ENCODE data around the gene SLC4A4.

Gene SLC4A4

DNA sequence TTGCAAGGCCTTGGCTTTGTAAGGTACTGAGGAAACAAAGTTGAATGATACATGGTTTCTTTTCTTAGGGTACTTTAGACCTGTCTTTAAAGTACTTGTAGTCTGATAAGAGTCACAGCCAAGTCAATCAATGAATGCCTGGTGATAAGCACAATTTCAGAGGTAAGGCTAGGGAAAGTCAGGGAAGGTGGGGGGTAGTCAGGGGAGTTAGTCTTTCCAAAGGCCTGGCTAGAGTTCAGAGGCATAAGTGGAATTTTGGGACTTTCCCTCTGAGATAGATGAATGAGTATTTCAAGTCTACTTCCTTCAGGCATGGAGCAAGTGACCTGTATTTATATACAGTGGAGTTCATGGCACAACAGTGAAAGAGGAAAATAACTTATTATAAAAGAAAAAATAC is 78.3 kb downstream of the SLC4A4 start:
- DNase-seq: no peak

- DNase-seq: no peak
Measured at GRCh38 chr4:71426381-71427042, 87.7 kb downstream of the SLC4A4 start.

GRCh38 chr4:71429106-71429505 is 90.3 kb downstream of the SLC4A4 start:
- DNase-seq: no peak

- no peak for DNase-seq
Measured at GRCh38 chr4:71429962-71430361, 91.1 kb downstream of the SLC4A4 start.

DNA sequence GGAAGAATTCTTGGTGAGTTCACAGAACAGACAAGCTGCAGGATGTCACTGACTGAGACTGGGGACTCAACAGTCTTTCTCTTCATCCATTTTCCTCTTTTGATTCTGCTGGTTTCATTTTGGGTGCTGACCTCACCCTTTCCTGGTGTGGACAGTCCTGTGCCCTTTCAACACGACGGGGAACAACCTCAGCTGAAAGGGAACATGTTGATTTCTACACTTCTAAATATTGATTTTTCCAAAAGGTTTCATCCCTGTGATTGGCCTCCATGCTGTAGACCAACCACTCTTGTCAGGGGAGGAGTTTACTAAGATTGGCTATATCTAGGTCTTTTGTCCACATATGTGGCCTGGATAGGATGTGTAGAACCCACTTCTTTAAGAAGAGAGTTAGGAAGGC is 91.8 kb downstream of the SLC4A4 start:
- DNase-seq: no peak

- no peak for DNase-seq
Measured at GRCh38 chr4:71440612-71441011, 101.8 kb downstream of the SLC4A4 start.

DNA sequence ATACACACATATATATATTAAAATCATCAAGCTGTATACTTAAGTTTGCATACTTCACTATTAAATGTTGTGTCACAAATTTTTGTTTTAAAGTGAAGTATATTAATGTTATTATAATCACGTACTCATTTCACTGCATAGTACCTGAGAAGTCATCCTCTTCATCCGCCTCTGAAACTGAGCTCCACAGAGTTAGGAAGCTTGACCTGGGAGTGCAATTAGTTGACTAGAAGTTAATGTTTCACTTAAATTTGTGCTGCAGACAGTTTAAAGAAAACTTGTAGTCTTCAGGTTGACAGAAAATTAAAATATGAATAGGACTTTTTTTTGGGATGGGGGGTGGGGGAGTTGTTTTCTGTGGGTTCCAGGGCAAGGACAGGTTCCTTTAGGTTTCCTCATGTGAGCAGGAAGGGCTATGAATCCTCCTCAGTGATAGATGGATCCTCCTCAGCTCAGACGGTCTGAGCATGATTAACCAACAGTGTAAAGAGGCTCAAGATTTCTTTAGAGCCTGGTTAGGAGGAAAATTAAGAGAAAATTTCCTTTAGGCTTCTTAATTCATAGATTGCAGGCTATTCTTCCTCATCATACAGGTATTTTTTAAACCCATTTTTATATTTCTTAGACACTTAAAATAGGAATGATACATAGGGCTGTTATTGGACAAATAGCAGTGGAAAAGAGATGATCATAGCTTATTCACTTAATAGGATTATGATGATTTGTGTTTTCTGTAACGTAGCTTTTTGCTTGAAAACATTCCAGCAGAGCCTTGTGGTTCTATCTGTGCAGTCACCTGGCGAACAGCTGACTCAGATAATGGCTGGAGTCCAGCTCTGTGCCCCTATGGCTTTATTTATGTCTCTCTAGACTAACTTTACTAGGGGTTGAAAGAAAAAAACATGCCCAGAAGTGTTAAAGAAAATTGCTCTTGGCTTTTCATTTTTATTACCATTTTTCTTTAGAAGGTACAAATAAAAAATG is 102.7 kb downstream of the SLC4A4 start:
- DNase-seq: no peak

GRCh38 chr4:71442336-71442735 is 103.5 kb downstream of the SLC4A4 start:
- DNase-seq: no peak

DNA sequence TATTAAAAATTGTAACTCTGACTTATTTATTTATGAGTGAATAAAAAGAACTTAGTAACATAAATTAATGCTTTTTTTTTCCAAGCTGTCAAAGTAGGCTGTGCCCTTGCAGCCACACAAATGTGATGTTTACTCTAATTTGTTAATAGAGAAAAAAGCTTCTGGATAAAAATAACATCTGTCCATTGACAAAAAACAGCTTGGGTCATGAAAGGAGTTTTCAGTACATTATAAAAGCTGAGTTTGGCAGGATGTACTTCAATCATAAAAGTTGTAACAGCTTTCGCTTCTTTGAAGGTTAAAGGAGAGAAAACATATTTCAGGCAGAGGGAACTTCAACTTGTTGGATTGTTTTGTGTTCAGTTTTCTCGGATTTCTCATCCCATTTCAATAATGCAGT is 105.6 kb downstream of the SLC4A4 start:
- DNase-seq: no peak

- DNase-seq: no peak
Measured at GRCh38 chr4:71445811-71446210, 107.0 kb downstream of the SLC4A4 start.

- DNase-seq: no peak
Measured at GRCh38 chr4:71446479-71447081, 107.8 kb downstream of the SLC4A4 start.

DNA sequence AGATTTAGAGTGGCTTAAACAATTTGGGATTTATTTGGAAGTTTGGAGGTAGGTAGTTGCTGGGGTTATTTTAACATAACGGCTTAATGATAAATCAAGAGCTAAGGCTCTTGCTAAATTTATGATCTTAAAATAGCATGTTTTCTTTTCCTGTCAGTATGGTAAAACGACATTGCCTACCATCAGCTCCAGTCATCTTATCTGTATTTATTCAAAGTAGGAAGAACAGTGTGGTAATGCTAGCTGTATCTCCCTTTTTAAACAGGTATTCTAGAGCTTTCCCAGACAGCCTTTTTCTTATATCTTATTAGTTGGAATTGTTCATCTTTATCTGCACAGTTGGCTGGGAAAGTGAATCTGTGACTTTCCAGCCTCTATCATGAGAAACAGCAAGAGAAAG is 110.2 kb downstream of the SLC4A4 start:
- no peak for DNase-seq

DNA sequence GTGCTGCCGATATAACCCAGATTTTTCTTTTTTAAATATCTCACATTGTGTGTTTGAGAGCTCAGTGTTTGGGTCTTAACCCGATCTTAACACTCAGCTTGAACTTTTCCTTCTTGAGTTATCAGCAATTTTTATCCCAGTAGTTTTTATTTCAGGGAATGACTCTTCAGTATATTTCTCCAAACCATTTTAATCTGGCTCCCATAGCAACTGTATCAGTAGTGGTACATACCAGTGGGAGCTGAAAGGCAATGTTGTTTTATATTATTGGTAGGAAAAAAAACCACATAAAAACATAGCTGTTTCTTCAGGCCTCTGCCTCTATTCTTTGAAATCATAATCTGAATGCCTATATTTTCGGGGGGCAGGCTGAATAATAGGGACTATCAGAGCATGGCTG is 111.1 kb downstream of the SLC4A4 start:
- DNase-seq: no peak

- DNase-seq: no peak
Measured at GRCh38 chr4:71453531-71453930, 114.7 kb downstream of the SLC4A4 start.

- no peak for DNase-seq
Measured at GRCh38 chr4:71456841-71457240, 118.0 kb downstream of the SLC4A4 start.

GRCh38 chr4:71460371-71460770 is 121.6 kb downstream of the SLC4A4 start:
- DNase-seq: no peak

DNA sequence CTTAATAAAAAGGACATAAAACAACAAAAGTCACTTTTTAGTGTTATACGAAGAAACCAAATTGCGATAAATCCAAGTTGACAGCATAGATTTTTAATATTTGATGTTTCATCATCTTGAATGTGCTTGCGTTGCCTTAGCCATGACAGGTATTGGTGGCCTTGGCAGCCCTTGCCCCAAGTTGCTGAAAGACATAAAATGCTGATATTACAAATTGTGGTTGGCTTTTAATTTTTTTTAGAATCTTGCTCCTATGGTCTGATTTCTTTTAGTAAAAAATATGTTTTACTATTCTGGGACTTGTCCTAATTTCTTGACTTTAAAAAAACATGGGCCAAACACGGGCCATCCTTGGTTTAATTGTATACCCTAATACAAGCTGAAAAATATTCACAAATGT is 122.6 kb downstream of the SLC4A4 start:
- DNase-seq: no peak

DNA sequence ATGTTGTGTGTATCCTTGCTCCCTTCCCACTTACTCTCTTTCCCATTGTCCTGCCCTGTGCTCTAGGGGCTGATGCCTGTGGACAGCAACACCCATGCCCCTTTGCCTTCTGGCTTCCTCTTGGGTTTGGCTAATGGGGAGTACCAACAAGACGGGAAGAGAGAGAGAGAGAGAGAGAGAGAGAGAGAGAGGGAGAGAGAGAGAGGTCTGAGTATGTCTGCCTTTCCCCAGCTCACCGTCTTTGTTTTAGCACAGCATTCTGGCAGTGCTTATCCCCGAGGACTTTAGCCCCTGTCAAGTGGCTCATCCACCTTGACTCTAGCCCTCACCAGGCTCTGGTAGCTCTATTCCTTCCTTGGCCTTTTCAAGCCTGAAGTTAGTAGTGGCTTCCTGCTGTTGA is 128.0 kb downstream of the SLC4A4 start:
- DNase-seq: no peak

DNA sequence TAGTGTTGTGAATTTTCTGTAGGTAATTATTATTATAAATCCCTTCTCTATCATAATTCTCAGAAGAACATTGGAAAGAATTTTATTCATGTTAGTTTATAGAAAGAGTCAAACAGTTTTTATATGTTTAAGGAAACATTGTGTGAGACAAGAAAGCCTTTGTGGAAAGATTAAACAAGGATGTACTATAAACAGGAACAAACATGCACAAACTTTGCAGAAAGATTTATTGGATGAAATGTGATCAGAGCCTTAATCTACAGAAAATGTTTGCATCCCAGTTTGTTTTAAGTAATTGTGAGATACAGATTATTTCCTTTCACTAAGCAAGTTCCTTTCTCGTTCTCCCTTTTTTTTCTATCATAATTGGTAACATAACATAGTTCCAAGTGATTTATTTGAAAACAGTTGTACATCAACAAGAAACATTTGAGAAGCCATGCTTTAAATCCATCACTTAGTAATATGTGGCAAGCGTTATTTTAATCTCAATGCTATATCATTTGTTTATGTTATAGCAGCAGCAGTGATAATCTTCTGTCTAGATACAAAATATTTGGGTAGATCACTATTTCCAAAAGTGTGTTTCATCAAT is 129.4 kb downstream of the SLC4A4 start:
- DNase-seq: no peak

DNA sequence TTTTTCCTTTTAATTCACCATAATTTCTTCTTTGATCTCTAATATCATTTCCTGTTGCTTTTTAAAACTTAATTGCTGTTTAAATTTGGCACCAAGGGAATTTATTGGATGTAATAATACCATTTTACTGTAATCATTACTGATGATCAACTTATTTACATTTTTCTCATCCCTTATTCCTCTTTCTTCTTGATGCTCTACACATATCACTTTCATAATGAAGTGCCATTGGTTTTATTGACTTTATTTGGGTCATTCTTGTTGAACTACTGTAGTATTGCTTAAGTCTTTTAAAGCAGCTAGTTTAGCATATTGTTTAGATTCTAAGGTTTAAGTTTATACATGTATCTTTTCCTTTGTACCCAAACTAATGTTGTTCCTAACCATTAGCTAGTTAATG is 130.7 kb downstream of the SLC4A4 start:
- DNase-seq: no peak

DNA sequence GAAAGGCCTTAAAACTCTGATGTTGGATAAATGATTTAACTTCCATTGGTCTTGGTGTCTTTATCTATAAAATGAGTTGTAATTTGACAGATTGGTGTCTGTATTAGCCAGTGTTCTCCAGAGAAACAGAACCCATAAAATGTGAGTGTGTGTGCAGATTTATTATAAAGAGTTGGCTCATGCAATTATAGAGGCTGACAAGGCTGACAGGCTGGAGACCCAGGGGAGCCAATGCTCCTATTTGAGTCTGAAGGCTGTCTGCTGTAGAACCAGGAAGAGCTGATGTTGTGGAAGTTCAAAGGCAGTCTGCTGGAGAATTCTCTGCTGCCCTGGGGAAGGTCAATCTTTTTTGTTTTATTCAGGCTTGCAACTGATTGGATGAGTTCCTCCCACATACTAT is 131.7 kb downstream of the SLC4A4 start:
- DNase-seq: no peak

DNA sequence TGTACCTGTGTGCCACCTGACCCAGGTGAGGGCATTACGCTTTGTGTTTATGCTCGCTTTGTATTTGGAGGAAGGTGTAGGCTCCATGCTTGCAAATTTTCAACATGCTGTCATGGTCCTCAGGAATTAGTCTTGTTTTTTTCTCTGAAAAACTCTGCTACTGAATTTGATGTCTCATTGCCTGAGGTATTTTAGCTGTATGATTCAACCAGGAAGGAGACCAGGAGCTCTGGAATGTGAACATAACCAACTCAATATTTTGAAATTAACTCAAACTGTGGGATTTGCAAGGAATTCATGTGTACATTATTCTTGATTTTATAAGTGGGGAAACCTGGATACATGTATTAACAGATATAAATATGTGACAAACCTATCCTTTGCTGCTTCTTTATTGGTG is 134.1 kb downstream of the SLC4A4 start:
- DNase-seq: no peak

- DNase-seq: no peak
Measured at GRCh38 chr4:71473541-71474240, 134.9 kb downstream of the SLC4A4 start.

Data from activated CD4-positive, alpha-beta T cell treated with anti-CD3 and anti-CD28 coated beads for 4 hours (primary cell).